HCT116 (cell line): ENCODE data around the gene HOPX.

Experiments used
- SRF ChIP-seq: IDR thresholded peaks from 2 replicates; pipeline ENCODE4 v1.6.1; 2012; ENCODE audit warnings: low read depth
- TF ChIP-seq, protein P1 (sequence below), 3 experiments: fragments of 200-600 bp in 1 of 3; sonication (generic) in 1 of 3; IDR thresholded peaks in 2 of 3; conservative IDR thresholded peaks in 1 of 3; 2 replicates each; pipeline ENCODE4 v1.5.1; 2012 to 2017; ENCODE audit warnings: low read depth in 2 of 3, low read length in 2 of 3, antibody characterized with exemption in 1 of 3, borderline replicate concordance in 1 of 3, control low read depth in 1 of 3, mild to moderate bottlenecking in 1 of 3, mixed read lengths in 1 of 3, mixed run types in 1 of 3, moderate library complexity in 1 of 3; ENCODE audit not compliant: insufficient read depth in 1 of 3

DNA sequence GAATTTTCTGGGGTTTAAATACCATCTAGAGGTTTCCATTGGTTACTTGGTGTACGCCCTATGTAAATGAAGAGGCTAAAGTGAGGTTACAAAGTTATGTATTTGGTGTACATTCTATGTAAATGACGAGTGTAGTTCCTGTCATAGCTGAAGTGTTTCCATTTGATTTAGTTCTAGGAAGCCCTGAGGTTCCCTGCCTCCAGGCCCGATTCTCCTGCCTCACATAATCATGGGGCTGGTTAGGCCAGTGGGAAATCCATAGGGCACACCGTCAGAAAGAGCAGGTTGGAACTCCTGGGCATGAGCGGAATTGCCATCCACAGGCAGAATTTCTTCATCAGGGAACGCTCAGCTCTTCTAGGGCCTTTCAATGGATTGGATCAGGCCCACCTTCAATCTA lies 24.2 kb upstream of the HOPX start:
- TF ChIP-seq, protein P1, sequence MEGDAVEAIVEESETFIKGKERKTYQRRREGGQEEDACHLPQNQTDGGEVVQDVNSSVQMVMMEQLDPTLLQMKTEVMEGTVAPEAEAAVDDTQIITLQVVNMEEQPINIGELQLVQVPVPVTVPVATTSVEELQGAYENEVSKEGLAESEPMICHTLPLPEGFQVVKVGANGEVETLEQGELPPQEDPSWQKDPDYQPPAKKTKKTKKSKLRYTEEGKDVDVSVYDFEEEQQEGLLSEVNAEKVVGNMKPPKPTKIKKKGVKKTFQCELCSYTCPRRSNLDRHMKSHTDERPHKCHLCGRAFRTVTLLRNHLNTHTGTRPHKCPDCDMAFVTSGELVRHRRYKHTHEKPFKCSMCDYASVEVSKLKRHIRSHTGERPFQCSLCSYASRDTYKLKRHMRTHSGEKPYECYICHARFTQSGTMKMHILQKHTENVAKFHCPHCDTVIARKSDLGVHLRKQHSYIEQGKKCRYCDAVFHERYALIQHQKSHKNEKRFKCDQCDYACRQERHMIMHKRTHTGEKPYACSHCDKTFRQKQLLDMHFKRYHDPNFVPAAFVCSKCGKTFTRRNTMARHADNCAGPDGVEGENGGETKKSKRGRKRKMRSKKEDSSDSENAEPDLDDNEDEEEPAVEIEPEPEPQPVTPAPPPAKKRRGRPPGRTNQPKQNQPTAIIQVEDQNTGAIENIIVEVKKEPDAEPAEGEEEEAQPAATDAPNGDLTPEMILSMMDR (IDR thresholded peaks at IDR 0.05 in 2 of 3, conservative IDR thresholded peaks at IDR 0.05 in 1 of 3; ENCODE audit: borderline replicate concordance in 1 of 3, insufficient read depth in 1 of 3, low read depth in 2 of 3, low read length in 2 of 3), result no peak
- TF ChIP-seq SRF, result no peak
